WERI-Rb-1 (cell line): ENCODE results near the gene TTC28.

Experiments used
- DNase-seq: peaks from one replicate; pipeline ENCODE4 v3.0.0-alpha.2; 2020
- H3K27ac ChIP-seq: fragments of 250-450 bp; sonication (Bioruptor Pico); 2 replicates; pipeline ENCODE4 v1.5.1; 2020; ENCODE audit warnings: mild to moderate bottlenecking, moderate library complexity
- H3K27me3 ChIP-seq: fragments of 250-450 bp; sonication (Bioruptor Pico); 2 replicates; pipeline ENCODE4 v1.5.1; 2021; ENCODE audit warnings: mild to moderate bottlenecking, low read depth, moderate library complexity; ENCODE audit not compliant: insufficient read depth, severe bottlenecking
- H3K36me3 ChIP-seq: fragments of 250-450 bp; sonication (Bioruptor Pico); 2 replicates; pipeline ENCODE4 v1.5.1; 2020; ENCODE audit warnings: mild to moderate bottlenecking, moderate library complexity
- H3K4me3 ChIP-seq: 2 replicates; pipeline ENCODE4 v1.5.1; 2011; ENCODE audit warnings: low read depth, mild to moderate bottlenecking, control low read depth, low read length
- H3K9me3 ChIP-seq: fragments of 250-450 bp; sonication (Bioruptor Pico); 2 replicates; pipeline ENCODE4 v1.5.1; 2021; ENCODE audit warnings: mild to moderate bottlenecking, moderate library complexity; ENCODE audit not compliant: severe bottlenecking
- CTCF ChIP-seq: IDR thresholded peaks from 2 replicates; pipeline ENCODE4 v1.5.1; 2011; ENCODE audit warnings: low read depth, mild to moderate bottlenecking, control low read depth, inconsistent platforms, low read length

TTC28 gene

GRCh38 chr22:28454431-28455064, 225.1 kb downstream of the TTC28 start:
- Histone ChIP-seq H3K27ac (no peak overlapping the region), H3K36me3 (no peaks in the 10 kb centered on the region), H3K27me3 (no peaks in the 10 kb centered on the region), H3K4me3 (no peak overlapping the region), H3K9me3 (no peaks in the 10 kb centered on the region)
- DNase-seq = no peak
- no peak for TF ChIP-seq CTCF

GRCh38 chr22:28450109-28450508, 229.5 kb downstream of the TTC28 start:
- Histone ChIP-seq H3K9me3 (no peaks in the 10 kb centered on the region), H3K27me3 (no peaks in the 10 kb centered on the region), H3K36me3 (no peaks in the 10 kb centered on the region), H3K27ac (no peak overlapping the region), H3K4me3 (no peak overlapping the region)
- DNase-seq = no peak
- no peak for TF ChIP-seq CTCF

- no peak for DNase-seq
- H3K4me3 ChIP-seq = no peak overlapping the region
- H3K27me3 ChIP-seq = no peaks in the 10 kb centered on the region
- H3K36me3 ChIP-seq = no peaks in the 10 kb centered on the region
- no peak for TF ChIP-seq CTCF
- H3K9me3 ChIP-seq = no peaks in the 10 kb centered on the region
- H3K27ac ChIP-seq = no peak overlapping the region
Measured at GRCh38 chr22:28449041-28449440, 230.6 kb downstream of the TTC28 start.

GRCh38 chr22:28448625-28449024, 231.0 kb downstream of the TTC28 start:
- Histone ChIP-seq H3K36me3 (no peaks in the 10 kb centered on the region), H3K27me3 (no peaks in the 10 kb centered on the region), H3K9me3 (no peaks in the 10 kb centered on the region), H3K4me3 (no peak overlapping the region), H3K27ac (no peak overlapping the region)
- no peak for DNase-seq
- TF ChIP-seq CTCF = no peak

- no peak overlapping the region for H3K27ac ChIP-seq
- no peaks in the 10 kb centered on the region for H3K36me3 ChIP-seq
- no peak for TF ChIP-seq CTCF
- no peaks in the 10 kb centered on the region for H3K9me3 ChIP-seq
- no peak overlapping the region for H3K4me3 ChIP-seq
- no peaks in the 10 kb centered on the region for H3K27me3 ChIP-seq
- no peak for DNase-seq
Measured at GRCh38 chr22:28444659-28445058, 235.0 kb downstream of the TTC28 start.

- peak; percentile 23 for DNase-seq
- Histone ChIP-seq H3K27me3 (no peaks in the 10 kb centered on the region), H3K9me3 (no peaks in the 10 kb centered on the region), H3K27ac (no peak overlapping the region), H3K36me3 (no peaks in the 10 kb centered on the region), H3K4me3 (no peak overlapping the region)
- TF ChIP-seq CTCF = no peak
Measured at GRCh38 chr22:28443526-28443876, 236.1 kb downstream of the TTC28 start.
